HEK293 (cell line): ENCODE measurements around the gene CCDC85A.

Source experiments
- CTCF ChIA-PET: fragments of 350-600 bp; formaldehyde crosslinking; extraction: SDS; loops from one replicate; lab custom pipeline; 2021; ENCODE audit warnings: antibody characterized with exemption; lab: Yijun Ruan, JAX
- POLR2A ChIA-PET: fragments of 300-600 bp; formaldehyde crosslinking; extraction: SDS; loops from one replicate; lab custom pipeline; 2020; ENCODE audit warnings: antibody characterized with exemption, inconsistent platforms; lab: Yijun Ruan, JAX
- H3K27ac ChIP-seq: fragments of 200-500 bp; sonication (Bioruptor generic); 2 replicates; pipeline ENCODE4 v1.5.1; 2014; ENCODE audit warnings: low read depth, low read length, control low read depth, inconsistent platforms; ENCODE audit errors: extremely low read depth
- H3K36me3 ChIP-seq, 2 experiments: fragments of 200-500 bp in 1 of 2; sonication (Bioruptor generic) in 1 of 2; 1 replicate in 1 of 2; 2 replicates in 1 of 2; pipeline ENCODE4 v1.5.1; 2014 to 2017; ENCODE audit warnings: inconsistent platforms in 2 of 2, low read length in 2 of 2; ENCODE audit not compliant: control insufficient read depth in 2 of 2, insufficient read depth in 1 of 2
- H3K4me1 ChIP-seq: fragments of 200-500 bp; sonication (Bioruptor generic); 2 replicates; pipeline ENCODE4 v1.5.1; 2014; ENCODE audit warnings: mild to moderate bottlenecking, low read length, inconsistent platforms; ENCODE audit not compliant: control insufficient read depth, insufficient read depth
- H3K4me3 ChIP-seq: 2 replicates; pipeline ENCODE4 v1.5.1; 2011; ENCODE audit warnings: low read depth, mild to moderate bottlenecking, control low read depth, low read length, moderate library complexity
- H3K9me3 ChIP-seq: fragments of 200-500 bp; sonication (Bioruptor generic); 2 replicates; pipeline ENCODE4 v1.5.1; 2014; ENCODE audit warnings: low read depth, low read length, inconsistent platforms; ENCODE audit not compliant: control insufficient read depth, insufficient read depth
- EGR2 ChIP-seq: fragments of 450-650 bp; formaldehyde crosslinking; IDR thresholded peaks from 2 replicates; pipeline ENCODE4 v1.5.1; 2016; ENCODE audit warnings: low read depth, missing biosample characterization, missing genetic modification characterization
- FEZF1 ChIP-seq: fragments of 450-650 bp; formaldehyde crosslinking; IDR thresholded peaks from 2 replicates; pipeline ENCODE4 v1.5.1; 2016; ENCODE audit warnings: missing biosample characterization, missing genetic modification characterization
- HOXA7 ChIP-seq: sonication (generic); formaldehyde crosslinking; IDR thresholded peaks from 2 replicates; pipeline ENCODE4 v1.8.1; 2022; ENCODE audit warnings: missing genetic modification reagents, borderline replicate concordance
- PRDM6 ChIP-seq: fragments of 450-650 bp; formaldehyde crosslinking; IDR thresholded peaks from 2 replicates; pipeline ENCODE4 v1.5.1; 2017; ENCODE audit warnings: missing biosample characterization, missing genetic modification characterization
- SCRT2 ChIP-seq: fragments of 450-650 bp; formaldehyde crosslinking; IDR thresholded peaks from 2 replicates; pipeline ENCODE4 v1.5.1; 2016; ENCODE audit warnings: missing biosample characterization, missing genetic modification characterization
- ZNF112 ChIP-seq: fragments of 450-650 bp; formaldehyde crosslinking; IDR thresholded peaks from 2 replicates; pipeline ENCODE4 v1.5.0; 2017; ENCODE audit warnings: missing biosample characterization, missing genetic modification characterization
- ZNF169 ChIP-seq: fragments of 450-650 bp; formaldehyde crosslinking; IDR thresholded peaks from 2 replicates; pipeline ENCODE4 v1.5.1; 2016; ENCODE audit warnings: missing biosample characterization, missing genetic modification characterization
- ZNF223 ChIP-seq: fragments of 450-650 bp; formaldehyde crosslinking; IDR thresholded peaks from 2 replicates; pipeline ENCODE4 v1.5.1; 2016; ENCODE audit warnings: missing biosample characterization, missing genetic modification characterization
- ZNF23 ChIP-seq: fragments of 450-650 bp; formaldehyde crosslinking; IDR thresholded peaks from 2 replicates; pipeline ENCODE4 v1.5.1; 2016; ENCODE audit warnings: missing biosample characterization, missing genetic modification characterization, borderline replicate concordance
- ZNF311 ChIP-seq: fragments of 450-650 bp; formaldehyde crosslinking; IDR thresholded peaks from 2 replicates; pipeline ENCODE4 v1.5.1; 2017; ENCODE audit warnings: missing biosample characterization, missing genetic modification characterization, borderline replicate concordance
- ZNF335 ChIP-seq: fragments of 450-650 bp; formaldehyde crosslinking; conservative IDR thresholded peaks from 2 replicates; pipeline ENCODE4 v1.5.1; 2016; ENCODE audit warnings: missing biosample characterization, missing genetic modification characterization
- ZNF350 ChIP-seq: fragments of 450-650 bp; formaldehyde crosslinking; IDR thresholded peaks from 2 replicates; pipeline ENCODE4 v1.5.0; 2017; ENCODE audit warnings: missing biosample characterization, mild to moderate bottlenecking, missing genetic modification characterization
- ZNF362 ChIP-seq: fragments of 450-650 bp; formaldehyde crosslinking; IDR thresholded peaks from 2 replicates; pipeline ENCODE4 v1.5.1; 2016; ENCODE audit warnings: missing biosample characterization, missing genetic modification characterization
- ZNF394 ChIP-seq: fragments of 450-650 bp; formaldehyde crosslinking; IDR thresholded peaks from 2 replicates; pipeline ENCODE4 v1.5.1; 2016; ENCODE audit warnings: missing biosample characterization, missing genetic modification characterization, mild to moderate bottlenecking, moderate library complexity, borderline replicate concordance
- ZNF521 ChIP-seq: fragments of 450-650 bp; formaldehyde crosslinking; IDR thresholded peaks from 2 replicates; pipeline ENCODE4 v1.5.1; 2017; ENCODE audit warnings: missing biosample characterization, mild to moderate bottlenecking, missing genetic modification characterization
- ZNF600 ChIP-seq: fragments of 450-650 bp; formaldehyde crosslinking; IDR thresholded peaks from 2 replicates; pipeline ENCODE4 v1.5.1; 2016; ENCODE audit warnings: missing biosample characterization, missing genetic modification characterization
- ZNF639 ChIP-seq: fragments of 450-650 bp; formaldehyde crosslinking; IDR thresholded peaks from 2 replicates; pipeline ENCODE4 v1.5.1; 2016; ENCODE audit warnings: missing biosample characterization, missing genetic modification characterization
- ZNF664 ChIP-seq: fragments of 450-650 bp; formaldehyde crosslinking; IDR thresholded peaks from 2 replicates; pipeline ENCODE4 v1.5.1; 2016; ENCODE audit warnings: missing biosample characterization, missing genetic modification characterization
- ZNF670 ChIP-seq: fragments of 450-650 bp; formaldehyde crosslinking; IDR thresholded peaks from 2 replicates; pipeline ENCODE4 v1.5.1; 2016; ENCODE audit warnings: missing biosample characterization, missing genetic modification characterization, low read depth
- ZNF677 ChIP-seq: fragments of 450-650 bp; IDR thresholded peaks from 2 replicates; pipeline ENCODE4 v1.5.0; 2018; ENCODE audit warnings: missing biosample characterization, mild to moderate bottlenecking, missing genetic modification characterization, moderate library complexity
- ZNF777 ChIP-seq: fragments of 450-650 bp; formaldehyde crosslinking; IDR thresholded peaks from 2 replicates; pipeline ENCODE4 v1.5.1; 2017; ENCODE audit warnings: missing biosample characterization, missing genetic modification characterization, borderline replicate concordance
- TF ChIP-seq, protein P1 (sequence below): fragments of 450-650 bp; formaldehyde crosslinking; IDR thresholded peaks from 2 replicates; pipeline ENCODE4 v1.5.1; 2016; ENCODE audit warnings: missing biosample characterization, missing genetic modification characterization
- TF ChIP-seq, protein P2 (sequence below): fragments of 450-650 bp; IDR thresholded peaks from 2 replicates; pipeline ENCODE4 v1.5.1; 2018; ENCODE audit warnings: missing biosample characterization, mild to moderate bottlenecking, missing genetic modification characterization

CCDC85A gene

GRCh38 chr2:56239030-56239429, 55.2 kb downstream of the CCDC85A start (continued):
- TF ChIP-seq ZNF112 (tag by site-specific recombination) (no peak), FEZF1 (peak; percentile 79; the same call in 1 of the 2 replicates), ZNF394 (tag by site-specific recombination) (no peak), ZNF335 (tag by site-specific recombination) (peak; percentile 75)
- TF ChIP-seq, protein P1, sequence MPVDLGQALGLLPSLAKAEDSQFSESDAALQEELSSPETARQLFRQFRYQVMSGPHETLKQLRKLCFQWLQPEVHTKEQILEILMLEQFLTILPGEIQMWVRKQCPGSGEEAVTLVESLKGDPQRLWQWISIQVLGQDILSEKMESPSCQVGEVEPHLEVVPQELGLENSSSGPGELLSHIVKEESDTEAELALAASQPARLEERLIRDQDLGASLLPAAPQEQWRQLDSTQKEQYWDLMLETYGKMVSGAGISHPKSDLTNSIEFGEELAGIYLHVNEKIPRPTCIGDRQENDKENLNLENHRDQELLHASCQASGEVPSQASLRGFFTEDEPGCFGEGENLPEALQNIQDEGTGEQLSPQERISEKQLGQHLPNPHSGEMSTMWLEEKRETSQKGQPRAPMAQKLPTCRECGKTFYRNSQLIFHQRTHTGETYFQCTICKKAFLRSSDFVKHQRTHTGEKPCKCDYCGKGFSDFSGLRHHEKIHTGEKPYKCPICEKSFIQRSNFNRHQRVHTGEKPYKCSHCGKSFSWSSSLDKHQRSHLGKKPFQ (tag by site-specific recombination) = no peak

GRCh38 chr2:56239437-56239836, 55.6 kb downstream of the CCDC85A start:
- peak; percentile 57 for TF ChIP-seq PRDM6
- TF ChIP-seq SCRT2 (tag by site-specific recombination) = peak; percentile 34; the same call in 1 of the 2 replicates
- no peak for TF ChIP-seq ZNF600
- TF ChIP-seq ZNF169 = no peak
- TF ChIP-seq ZNF670 (tag by site-specific recombination) = no peak
- TF ChIP-seq, protein P2, sequence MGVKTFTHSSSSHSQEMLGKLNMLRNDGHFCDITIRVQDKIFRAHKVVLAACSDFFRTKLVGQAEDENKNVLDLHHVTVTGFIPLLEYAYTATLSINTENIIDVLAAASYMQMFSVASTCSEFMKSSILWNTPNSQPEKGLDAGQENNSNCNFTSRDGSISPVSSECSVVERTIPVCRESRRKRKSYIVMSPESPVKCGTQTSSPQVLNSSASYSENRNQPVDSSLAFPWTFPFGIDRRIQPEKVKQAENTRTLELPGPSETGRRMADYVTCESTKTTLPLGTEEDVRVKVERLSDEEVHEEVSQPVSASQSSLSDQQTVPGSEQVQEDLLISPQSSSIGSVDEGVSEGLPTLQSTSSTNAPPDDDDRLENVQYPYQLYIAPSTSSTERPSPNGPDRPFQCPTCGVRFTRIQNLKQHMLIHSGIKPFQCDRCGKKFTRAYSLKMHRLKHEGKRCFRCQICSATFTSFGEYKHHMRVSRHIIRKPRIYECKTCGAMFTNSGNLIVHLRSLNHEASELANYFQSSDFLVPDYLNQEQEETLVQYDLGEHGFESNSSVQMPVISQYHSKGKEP = peak; percentile 62; the same call in 1 of the 2 replicates
- TF ChIP-seq ZNF335 (tag by site-specific recombination) = peak; percentile 19; the same call in 1 of the 2 replicates
- 0 out of 2 replicates have a peak overlapping the region, but pooled peaks have one; percentile 24 for H3K27ac ChIP-seq

DNA sequence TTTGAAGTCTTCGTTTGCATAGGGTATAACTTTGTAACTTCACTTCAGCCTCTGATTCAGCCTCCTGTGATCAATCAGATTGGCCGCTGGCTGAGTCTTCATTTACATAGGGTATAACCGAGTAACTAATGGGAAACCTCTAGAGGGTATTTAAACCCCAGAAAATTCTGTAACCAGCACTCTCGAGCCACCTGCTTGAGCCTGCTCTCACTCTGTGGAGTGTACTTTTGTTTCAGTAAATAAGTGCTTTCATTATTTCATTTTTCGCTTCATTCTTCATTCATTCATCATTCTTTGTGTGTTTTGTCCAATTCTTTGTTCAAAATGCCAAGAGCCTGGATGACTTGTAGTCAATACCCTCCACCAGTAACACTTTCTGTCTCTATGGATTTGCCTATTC, 56.4 kb downstream of the CCDC85A start:
- no peak overlapping the region for H3K4me3 ChIP-seq
- 0 out of 2 replicates have a peak, but pooled peaks cover 5% of the 10 kb centered on the region for H3K4me1 ChIP-seq
- no peaks in the 10 kb centered on the region for H3K36me3 ChIP-seq
- no peaks in the 10 kb centered on the region for H3K9me3 ChIP-seq
- H3K27ac ChIP-seq = no peak overlapping the region
- CTCF ChIA-PET = no interaction called here
- TF ChIP-seq ZNF521 (tag by site-specific recombination) (no peak), ZNF677 (tag by site-specific recombination) (no peak), ZNF223 (tag by site-specific recombination) (no peak), ZNF350 (no peak), ZNF639 (tag by site-specific recombination) (no peak), ZNF777 (tag by site-specific recombination) (no peak), ZNF23 (tag by site-specific recombination) (no peak), ZNF311 (tag by site-specific recombination) (no peak), ZNF362 (tag by site-specific recombination) (no peak), HOXA7 (CRISPR knock-in tag) (no peak), ZNF664 (tag by site-specific recombination) (no peak), EGR2 (tag by site-specific recombination) (no peak)
- POLR2A ChIA-PET = no interaction called here

More at GRCh38 chr2:56239437-56239836, 55.6 kb downstream of the CCDC85A start:
- no peaks in the 10 kb centered on the region for H3K9me3 ChIP-seq
- ChIA-PET CTCF (no interaction called here), POLR2A (no interaction called here)
- no peaks in the 10 kb centered on the region for H3K36me3 ChIP-seq
- H3K4me1 ChIP-seq = 0 out of 2 replicates have a peak, but pooled peaks cover 5% of the 10 kb centered on the region
- H3K4me3 ChIP-seq = no peak overlapping the region
